ENCODE data around the gene CNPY2.
"Not testable (repeated sequence)": the region's sequence is repeated elsewhere in the genome, so short reads cannot be mapped to it uniquely, and the experiment has no call there.

Gene CNPY2

GRCh38 chr12:56333679-56334489 lies 18.1 kb upstream of the CNPY2 start, which contains the start of gene PAN2:
PAN2 (minus strand) TSS chr12:56334000; CDS start chr12:56333094, 906 bp downstream.
- DNase-seq (ENCODE audit: low read depth, low spot score) = peak; percentile 95

DNA sequence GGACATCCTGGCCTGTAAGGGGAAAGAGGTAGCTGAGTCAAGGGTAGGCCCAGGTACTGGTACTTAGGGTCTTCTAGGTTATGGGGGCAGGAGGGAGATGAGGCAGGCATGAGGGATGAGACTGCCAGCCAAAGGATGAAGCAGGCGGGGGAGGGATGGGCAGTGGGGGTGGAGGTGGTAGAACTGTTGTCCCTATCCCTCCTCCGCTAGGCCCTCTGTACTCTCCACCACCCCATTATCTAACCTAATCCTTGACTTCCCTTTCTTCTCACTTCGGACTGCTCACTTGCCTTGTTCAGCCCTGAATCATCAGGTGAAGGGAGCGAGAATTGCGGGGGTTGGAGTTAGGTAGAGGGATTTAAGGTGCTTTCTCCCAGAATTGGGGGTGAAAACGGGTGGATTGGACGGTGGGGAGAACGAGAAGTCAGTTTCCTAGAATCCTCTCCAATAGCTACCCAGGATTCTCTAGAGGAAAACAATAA lies 17.4 kb upstream of the CNPY2 start:
- no peak for DNase-seq (ENCODE audit: low read depth, low spot score)

DNA sequence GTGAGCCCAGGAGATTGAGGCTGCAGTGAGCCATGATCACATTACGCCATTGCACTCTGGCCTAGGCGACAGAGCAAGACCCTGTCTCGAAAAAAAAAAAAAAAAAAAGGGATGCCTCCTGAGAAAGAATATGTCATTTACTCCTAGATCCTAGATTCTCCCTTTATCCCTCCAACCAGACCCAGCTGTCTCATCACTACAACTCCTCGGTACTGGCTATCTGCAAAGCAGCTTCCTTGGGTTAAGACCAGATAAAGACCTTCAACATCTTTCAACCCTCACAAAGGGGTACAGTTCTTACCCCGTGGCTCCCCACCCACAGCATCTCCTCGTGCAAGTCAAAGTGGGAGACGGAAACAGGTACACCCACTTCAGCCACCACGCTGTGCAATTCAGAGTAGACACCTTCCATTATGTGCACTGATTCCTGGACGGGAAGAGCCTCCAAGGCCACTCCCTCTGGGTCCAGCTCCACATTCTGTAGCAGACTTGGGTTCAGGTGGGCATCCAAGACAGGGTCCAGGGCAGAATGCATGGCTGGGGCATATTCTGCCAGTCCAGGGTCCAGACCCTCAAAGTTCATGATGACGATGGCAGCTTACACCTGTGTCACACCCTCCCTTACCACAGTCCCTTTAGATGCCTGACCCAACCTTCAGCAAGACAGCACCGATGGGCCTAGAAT lies 16.9 kb upstream of the CNPY2 start:
- no peak for DNase-seq (ENCODE audit: low read depth, low spot score)

GRCh38 chr12:56330936-56331490 lies 15.2 kb upstream of the CNPY2 start:
- no peak for DNase-seq (ENCODE audit: low read depth, low spot score)

GRCh38 chr12:56326533-56326932 lies 10.7 kb upstream of the CNPY2 start:
- DNase-seq (ENCODE audit: low read depth, low spot score) = no peak

DNA sequence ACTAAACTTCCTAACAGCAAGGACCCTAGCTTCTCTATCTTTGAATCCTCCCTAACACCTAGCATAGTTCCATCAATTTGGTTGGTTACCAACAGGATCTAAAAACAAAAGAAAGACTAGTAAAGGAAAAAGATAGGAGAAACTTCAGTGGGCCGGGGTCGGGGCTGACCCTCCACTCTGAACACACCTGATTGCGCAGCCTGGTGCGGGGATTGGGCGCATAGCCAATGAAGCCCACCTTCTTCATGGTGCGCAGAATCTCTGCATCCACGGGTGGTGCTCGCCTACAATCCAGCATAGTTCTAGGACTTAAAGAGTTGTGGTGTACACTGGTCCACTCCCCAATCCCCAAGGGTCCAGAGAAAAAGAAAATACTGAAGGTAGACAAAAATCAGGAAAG lies 10.3 kb upstream of the CNPY2 start:
- no peak for DNase-seq (ENCODE audit: low read depth, low spot score)

DNA sequence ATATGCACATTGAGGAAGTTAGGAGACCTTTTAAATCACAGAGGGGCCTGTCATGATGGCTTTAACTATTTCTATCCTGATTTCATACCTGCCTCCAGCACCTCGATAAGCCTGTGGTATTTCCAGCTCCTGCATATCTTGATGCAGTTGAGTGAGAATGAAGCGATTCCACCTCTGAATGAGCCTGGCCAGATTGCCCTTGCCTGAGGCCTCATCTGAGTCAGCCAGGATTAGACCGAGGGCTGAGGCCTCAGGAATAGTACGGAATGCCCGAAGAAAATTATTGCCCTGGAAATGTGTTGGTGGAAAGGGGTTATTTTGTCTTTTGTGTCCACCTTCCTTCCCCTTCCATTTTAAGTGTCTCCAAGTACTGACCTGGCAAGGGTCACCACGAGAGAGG lies 8.4 kb upstream of the CNPY2 start:
- no peak for DNase-seq (ENCODE audit: low read depth, low spot score)

GRCh38 chr12:56321610-56322009 lies 5.8 kb upstream of the CNPY2 start:
- not testable (repeated sequence) for DNase-seq (ENCODE audit: low read depth, low spot score)

- DNase-seq (ENCODE audit: low read depth, low spot score) = no peak
These were observed 5.2 kb upstream of the CNPY2 start for GRCh38 chr12:56321027-56321426.

GRCh38 chr12:56317675-56318074 lies 1.9 kb upstream of the CNPY2 start:
- DNase-seq (ENCODE audit: low read depth, low spot score) = no peak

DNA sequence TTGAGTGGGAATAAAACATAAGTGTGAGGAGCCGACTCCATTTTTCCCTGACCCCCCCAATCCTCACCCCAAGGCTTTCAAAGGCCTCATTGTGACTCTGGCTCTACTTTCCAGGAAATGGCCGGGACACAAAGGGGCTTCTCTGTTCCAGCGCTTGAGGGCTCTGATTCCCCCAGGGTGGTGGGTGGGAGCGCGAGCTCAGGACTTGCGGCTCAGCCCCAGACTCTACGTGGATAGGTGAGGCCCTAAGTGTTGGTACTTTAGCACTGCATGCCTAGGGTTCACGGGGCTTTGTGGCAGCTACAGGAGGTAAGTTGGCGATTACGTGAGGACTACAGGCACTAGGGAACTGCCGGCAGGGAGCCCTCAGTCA lies 553 bp downstream of the CNPY2 start:
- no peak for DNase-seq (ENCODE audit: low read depth, low spot score)

DNA sequence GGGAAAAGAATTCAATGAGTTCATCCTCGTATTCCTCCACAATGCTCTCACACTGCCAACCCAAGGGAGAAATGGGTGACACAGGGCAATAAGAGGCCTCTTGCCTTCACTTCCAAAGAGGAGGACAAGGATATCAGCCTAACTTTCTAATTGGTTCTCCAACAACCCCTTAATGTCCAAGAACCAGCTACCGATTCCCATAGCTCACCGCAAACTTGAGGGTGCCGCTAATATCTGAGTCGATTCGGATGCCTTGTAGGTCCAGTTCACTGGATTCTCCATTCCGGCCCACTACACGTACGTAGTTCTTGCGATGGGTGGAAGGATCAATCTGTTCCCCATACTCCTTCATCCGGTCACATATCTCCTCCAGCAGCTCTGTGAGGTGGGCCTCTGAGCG lies 4.8 kb downstream of the CNPY2 start:
- no peak for DNase-seq (ENCODE audit: low read depth, low spot score)

DNA sequence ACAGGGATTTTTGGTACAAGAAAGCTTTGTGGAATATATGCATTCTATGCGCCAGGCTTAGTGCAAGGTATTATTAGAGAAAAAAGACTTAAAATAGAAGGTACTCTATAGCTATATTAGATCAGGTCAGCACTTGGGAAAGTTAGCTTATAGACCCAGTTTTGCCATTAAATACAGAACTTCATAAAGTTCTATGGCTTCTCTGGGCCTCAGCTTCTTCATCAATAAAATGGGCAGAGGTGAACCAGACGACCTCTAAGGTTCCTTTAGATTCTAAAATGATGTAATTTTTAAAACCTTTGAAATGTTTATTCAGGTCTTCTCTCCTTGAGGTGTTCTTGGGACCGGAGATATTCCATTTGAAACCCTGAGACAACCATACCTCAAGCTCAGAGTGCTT lies 7.1 kb downstream of the CNPY2 start:
- DNase-seq (ENCODE audit: low read depth, low spot score) = no peak

- DNase-seq (ENCODE audit: low read depth, low spot score) = no peak
These were observed 8.4 kb downstream of the CNPY2 start for GRCh38 chr12:56307221-56307965.

- no peak for DNase-seq (ENCODE audit: low read depth, low spot score)
These were observed 10.8 kb downstream of the CNPY2 start for GRCh38 chr12:56304872-56305590.

- DNase-seq (ENCODE audit: low read depth, low spot score) = no peak
These were observed 11.5 kb downstream of the CNPY2 start for GRCh38 chr12:56304276-56304675.

- DNase-seq (ENCODE audit: low read depth, low spot score) = no peak
These were observed 14.9 kb downstream of the CNPY2 start for GRCh38 chr12:56300644-56301464.

- DNase-seq (ENCODE audit: low read depth, low spot score) = peak; percentile 94
These were observed 15.7 kb downstream of the CNPY2 start, which contains the start of gene CS for GRCh38 chr12:56299853-56300643. CS (minus strand) TSS chr12:56300330; CDS start chr12:56300201, 129 bp downstream.

DNA sequence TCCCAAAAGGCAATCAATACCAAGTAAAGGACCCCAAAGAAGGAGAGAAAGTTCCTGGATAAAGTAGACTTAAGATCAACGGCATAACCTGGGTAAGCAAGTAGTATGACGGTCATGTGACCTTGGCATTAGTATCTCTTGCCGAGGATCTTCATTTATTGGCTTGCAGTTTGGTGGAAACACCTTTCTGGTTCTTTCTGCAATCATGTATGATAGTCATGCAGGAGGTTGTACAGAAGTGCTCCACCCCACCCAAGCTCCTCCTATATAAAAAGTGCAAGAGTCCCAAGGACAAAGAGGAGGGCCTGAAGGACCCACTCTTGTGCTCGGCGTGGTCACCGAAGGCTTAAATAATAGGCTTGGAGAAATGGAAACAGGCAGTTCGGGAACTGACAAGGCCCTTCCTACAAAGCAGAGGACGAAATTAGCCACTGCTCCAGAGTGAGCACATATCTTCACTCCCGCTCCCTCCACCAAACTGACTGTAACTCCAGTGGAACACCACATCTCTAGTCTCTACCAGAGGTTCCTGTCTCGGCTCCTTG lies 16.4 kb downstream of the CNPY2 start:
- peak; percentile 6 for DNase-seq (ENCODE audit: low read depth, low spot score)
